ENCODE measurements around the gene NPLOC4. TPM values are rescaled to one million over a fixed set of nuclear protein-coding genes. Genes with fewer than 3 reads are reported as not detected.

The NPLOC4 gene
- total and polyA plus RNA-seq, 9 of the 15 experiments (the other 6 are each of a cell fraction or from before 2014, with no cell fraction given) = 1.5 to 116 (median 64.5) TPM

- TF ChIP-seq FOXO4 (CRISPR knock-in tag; IDR thresholded peaks at IDR 0.05) (no peak), SRSF7 (optimal IDR thresholded peaks at IDR 0.05; ENCODE audit: low read depth, low read length) (no peak), MTA3 (IDR thresholded peaks at IDR 0.05; ENCODE audit: borderline replicate concordance) (no peak; the same call in 1 of the 2 replicates), ZNF644 (tag; IDR thresholded peaks at IDR 0.05; ENCODE audit: low read depth) (no peak), THRA (IDR thresholded peaks at IDR 0.05) (no peak), E2F5 (CRISPR knock-in tag; IDR thresholded peaks at IDR 0.05) (no peak), ZNF551 (CRISPR knock-in tag; IDR thresholded peaks at IDR 0.05) (no peak), GATAD2B (IDR thresholded peaks at IDR 0.05; ENCODE audit: borderline replicate concordance) (no peak), MED1 (CRISPR knock-in tag; IDR thresholded peaks at IDR 0.05; ENCODE audit: borderline replicate concordance) (no peak), RBM17 (IDR thresholded peaks at IDR 0.05; ENCODE audit: borderline replicate concordance, low read depth, low read length) (no peak), CREB3 (tag; conservative IDR thresholded peaks at IDR 0.05; ENCODE audit: low read depth) (no peak), POLR2G (IDR thresholded peaks at IDR 0.05; ENCODE audit: low read depth, low read length) (peak; percentile 95), POLR2A (conservative IDR thresholded peaks at IDR 0.05) (peak; percentile 82), RCOR1 (IDR thresholded peaks at IDR 0.05; ENCODE audit: borderline replicate concordance in 1 of 2, low read depth in 2 of 2, low read length in 2 of 2) (no peak), ZNF507 (tag; conservative IDR thresholded peaks at IDR 0.05) (no peak), CBFA2T3 (IDR thresholded peaks at IDR 0.05) (no peak), RBFOX2 (IDR thresholded peaks at IDR 0.05; ENCODE audit: low read depth, low read length) (no peak; the same call in 1 of the 2 replicates), POU5F1 (IDR thresholded peaks at IDR 0.05; ENCODE audit: borderline replicate concordance, low read depth, low read length, partially characterized antibody) (no peak), ZZZ3 (IDR thresholded peaks at IDR 0.05) (no peak), NFXL1 (CRISPR knock-in tag; IDR thresholded peaks at IDR 0.05) (0 out of 2 replicates have a peak, but pooled peaks have one; percentile 21), ZNF263 (CRISPR knock-in tag; IDR thresholded peaks at IDR 0.05; ENCODE audit: borderline replicate concordance) (peak; percentile 36), NCOA2 (IDR thresholded peaks at IDR 0.05; ENCODE audit: partially characterized antibody in 2 of 2) (no peak), OTX1 (CRISPR knock-in tag; IDR thresholded peaks at IDR 0.05) (0 out of 2 replicates have a peak, but pooled peaks have one; percentile 47), ZNF436 (CRISPR knock-in tag; IDR thresholded peaks at IDR 0.05) (no peak), TAF1 (IDR thresholded peaks at IDR 0.05; ENCODE audit: control insufficient read depth, extremely low read depth, insufficient read depth, low read length, severe bottlenecking) (no peak)
Measured at GRCh38 chr17:81511804-81512561, 124.9 kb downstream of the NPLOC4 start (continued).

Measured in K562 (cell line).